DOHH2 (cell line): ENCODE results near the gene SPDL1.

ENCODE experiments used
- CTCF ChIP-seq: fragments of 200-600 bp; sonication (generic); IDR thresholded peaks from one replicate; pipeline ENCODE4 v1.5.1; 2014; ENCODE audit warnings: antibody characterized with exemption, mild to moderate bottlenecking, low read depth, low read length; ENCODE audit not compliant: poor library complexity, severe bottlenecking
- EZH2phosphoT487 ChIP-seq: fragments of 200-600 bp; sonication (generic); IDR thresholded peaks from 2 replicates; pipeline ENCODE4 v1.6.1; 2017; ENCODE audit warnings: borderline replicate concordance, mild to moderate bottlenecking, antibody characterized with exemption, low read length, moderate library complexity, mixed read lengths

- TF ChIP-seq CTCF = no peak
- TF ChIP-seq EZH2phosphoT487 = no peak
These were observed 39.2 kb upstream of the SPDL1 start for GRCh38 chr5:169544264-169544950.
